IPS-NIHi7 (cell line): Measurements from ENCODE around the gene SRSF2.
"Not testable (repeated sequence)": the region's sequence is repeated elsewhere in the genome, so short reads cannot be mapped to it uniquely, and the experiment has no call there.

Experiments used
- DNase-seq: peaks from one replicate; pipeline ENCODE4 v3.0.0; 2012; ENCODE audit warnings: mixed read lengths; ENCODE audit errors: extremely low spot score

Gene SRSF2

GRCh38 chr17:76700617-76701470 is 36.3 kb downstream of the SRSF2 start:
- DNase-seq = peak; percentile 50

- DNase-seq = no peak
These were observed 36.9 kb downstream of the SRSF2 start for GRCh38 chr17:76700270-76700616.

GRCh38 chr17:76698466-76698977 is 38.6 kb downstream of the SRSF2 start:
- not testable (repeated sequence) for DNase-seq

- DNase-seq = no peak
These were observed 39.2 kb downstream of the SRSF2 start for GRCh38 chr17:76697702-76698465.

- no peak for DNase-seq
These were observed 40.1 kb downstream of the SRSF2 start for GRCh38 chr17:76696763-76697701.

- no peak for DNase-seq
These were observed 41.9 kb downstream of the SRSF2 start for GRCh38 chr17:76695059-76695831.

- DNase-seq = no peak
These were observed 45.5 kb downstream of the SRSF2 start for GRCh38 chr17:76691379-76692191.

- no peak for DNase-seq
These were observed 46.4 kb downstream of the SRSF2 start for GRCh38 chr17:76690596-76691280.

GRCh38 chr17:76689859-76690258 is 47.3 kb downstream of the SRSF2 start:
- no peak for DNase-seq

- no peak for DNase-seq
These were observed 48.9 kb downstream of the SRSF2 start for GRCh38 chr17:76688165-76688622.

- DNase-seq = peak; percentile 3
These were observed 49.6 kb downstream of the SRSF2 start for GRCh38 chr17:76687298-76688164.

GRCh38 chr17:76686538-76687297 is 50.4 kb downstream of the SRSF2 start:
- peak; percentile 4 for DNase-seq

- peak; percentile 7 for DNase-seq
These were observed 51.3 kb downstream of the SRSF2 start for GRCh38 chr17:76685846-76686245.

- peak; percentile 7 for DNase-seq
These were observed 51.8 kb downstream of the SRSF2 start for GRCh38 chr17:76685366-76685765.

GRCh38 chr17:76684756-76685155 is 52.4 kb downstream of the SRSF2 start:
- peak; percentile 3 for DNase-seq
